Measurements from ENCODE around the gene RAD51D.

DNA sequence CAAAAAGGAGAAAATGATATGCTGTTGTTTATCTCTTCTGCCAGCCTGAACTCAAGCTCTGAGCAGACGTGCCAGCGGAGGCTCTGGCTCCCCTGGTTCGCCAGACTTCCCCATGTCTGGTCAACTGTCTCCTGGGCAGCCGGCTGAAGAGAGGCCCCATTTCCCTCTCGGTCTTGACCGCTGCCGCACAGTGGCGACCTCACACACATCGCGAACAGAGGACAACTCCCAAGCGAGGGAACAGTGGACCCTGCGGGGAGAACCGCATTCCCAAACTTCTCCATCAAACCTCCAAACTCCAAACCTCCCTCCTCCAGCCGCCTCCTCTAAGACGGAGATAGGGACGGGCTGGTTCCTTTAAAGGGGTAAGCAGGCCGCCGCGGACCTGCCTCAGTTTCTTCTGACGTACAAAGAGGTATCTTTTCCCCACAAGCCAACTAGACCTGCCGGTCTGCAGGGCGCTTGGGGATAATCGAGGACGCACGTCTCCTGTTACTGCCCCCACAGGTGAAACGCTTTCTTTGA lies 31.2 kb downstream of the RAD51D start:
- TF ChIP-seq CTCF (IDR thresholded peaks at IDR 0.05; ENCODE audit: poor library complexity, severe bottlenecking) (peak; percentile 31), RAD21 (conservative IDR thresholded peaks at IDR 0.05) (no peak), EP300 (conservative IDR thresholded peaks at IDR 0.05; ENCODE audit: poor library complexity, severe bottlenecking) (no peak), POLR2AphosphoS5 (IDR thresholded peaks at IDR 0.05) (no peak), TAF1 (IDR thresholded peaks at IDR 0.05; ENCODE audit: low read depth) (peak; percentile 48), MXI1 (conservative IDR thresholded peaks at IDR 0.05; ENCODE audit: poor library complexity, severe bottlenecking) (no peak), EZH2 (IDR thresholded peaks at IDR 0.05; ENCODE audit: borderline replicate concordance, insufficient read depth, low read length, poor library complexity, severe bottlenecking) (no peak)

Measured in neural cell (in vitro differentiated cells).